ENCODE results near the gene ABCA4.

The ABCA4 gene

GRCh38 chr1:94121411-94121821 lies 468 bp upstream of the ABCA4 start:
- DNase-seq, result no peak

- no peak for DNase-seq
Observed at GRCh38 chr1:94120570-94120901, 412 bp downstream of the ABCA4 start.

GRCh38 chr1:94119796-94120569 lies 965 bp downstream of the ABCA4 start:
- no peak for DNase-seq

- DNase-seq, result no peak
Observed at GRCh38 chr1:94119306-94119705, 1.6 kb downstream of the ABCA4 start.

- no peak for DNase-seq
Observed at GRCh38 chr1:94118471-94118870, 2.5 kb downstream of the ABCA4 start.

GRCh38 chr1:94118013-94118412 lies 2.9 kb downstream of the ABCA4 start:
- DNase-seq, result no peak

- DNase-seq, result no peak
Observed at GRCh38 chr1:94117259-94117851, 3.6 kb downstream of the ABCA4 start.

GRCh38 chr1:94115900-94116436 lies 5.0 kb downstream of the ABCA4 start:
- no peak for DNase-seq

GRCh38 chr1:94115254-94115899 lies 5.6 kb downstream of the ABCA4 start:
- no peak for DNase-seq

GRCh38 chr1:94113589-94114226 lies 7.2 kb downstream of the ABCA4 start:
- DNase-seq, result no peak

GRCh38 chr1:94111879-94112278 lies 9.1 kb downstream of the ABCA4 start:
- no peak for DNase-seq

GRCh38 chr1:94110946-94111740 lies 9.8 kb downstream of the ABCA4 start:
- DNase-seq, result no peak

GRCh38 chr1:94110021-94110761 lies 10.8 kb downstream of the ABCA4 start:
- DNase-seq, result no peak

GRCh38 chr1:94109478-94109877 lies 11.5 kb downstream of the ABCA4 start:
- no peak for DNase-seq

GRCh38 chr1:94107141-94107540 lies 13.8 kb downstream of the ABCA4 start:
- DNase-seq, result no peak

GRCh38 chr1:94106716-94107115 lies 14.2 kb downstream of the ABCA4 start:
- peak; percentile 70 for DNase-seq

- DNase-seq, result peak; percentile 36
Observed at GRCh38 chr1:94105957-94106529, 14.9 kb downstream of the ABCA4 start.

GRCh38 chr1:94105581-94105952 lies 15.4 kb downstream of the ABCA4 start:
- DNase-seq, result no peak

GRCh38 chr1:94104776-94105580 lies 16.0 kb downstream of the ABCA4 start:
- DNase-seq, result no peak

GRCh38 chr1:94104127-94104684 lies 16.7 kb downstream of the ABCA4 start:
- no peak for DNase-seq
